Fibroblast of mammary gland (primary cell): ENCODE data around the gene ITPRIP.

Source experiments
- DNase-seq: peaks from one replicate; pipeline ENCODE4 v3.0.0-alpha.2; 2010; ENCODE audit warnings: low read depth
- H3K4me3 ChIP-seq: 2 replicates; pipeline ENCODE4 v1.5.1; 2011; ENCODE audit warnings: low read depth, mild to moderate bottlenecking, low read length, moderate library complexity; ENCODE audit not compliant: control insufficient read depth
- CTCF ChIP-seq: conservative IDR thresholded peaks from 2 replicates; pipeline ENCODE4 v1.5.1; 2011; ENCODE audit warnings: low read depth, low read length, inconsistent platforms; ENCODE audit not compliant: control insufficient read depth, insufficient read depth

ITPRIP gene

GRCh38 chr10:104296687-104297436 lies 41.4 kb downstream of the ITPRIP start:
- no peak overlapping the region for H3K4me3 ChIP-seq
- no peak for TF ChIP-seq CTCF
- no peak for DNase-seq

GRCh38 chr10:104293781-104294321 lies 44.4 kb downstream of the ITPRIP start:
- H3K4me3 ChIP-seq, result no peak overlapping the region
- DNase-seq, result no peak
- TF ChIP-seq CTCF, result no peak

- H3K4me3 ChIP-seq, result no peak overlapping the region
- DNase-seq, result peak; percentile 72
- TF ChIP-seq CTCF, result no peak
These were observed 45.3 kb downstream of the ITPRIP start for GRCh38 chr10:104293011-104293410.

GRCh38 chr10:104291439-104291951 lies 46.8 kb downstream of the ITPRIP start:
- no peak overlapping the region for H3K4me3 ChIP-seq
- peak; percentile 82 for DNase-seq
- TF ChIP-seq CTCF, result peak; percentile 99

- H3K4me3 ChIP-seq, result no peak overlapping the region
- TF ChIP-seq CTCF, result no peak
- DNase-seq, result no peak
These were observed 49.9 kb downstream of the ITPRIP start for GRCh38 chr10:104288355-104288754.

GRCh38 chr10:104286939-104287338 lies 51.3 kb downstream of the ITPRIP start:
- no peak overlapping the region for H3K4me3 ChIP-seq
- DNase-seq, result no peak
- TF ChIP-seq CTCF, result no peak

- no peak for TF ChIP-seq CTCF
- no peak for DNase-seq
- no peak overlapping the region for H3K4me3 ChIP-seq
These were observed 53.4 kb downstream of the ITPRIP start for GRCh38 chr10:104284846-104285245.
